GM12891 (cell line): ENCODE data around the gene METAP1.
A peak's percentile ranks its signal among the peaks of the same experiment; 100 is the strongest.
"Not testable (repeated sequence)": the region's sequence is repeated elsewhere in the genome, so short reads cannot be mapped to it uniquely, and the experiment has no call there.

ENCODE experiments used
- DNase-seq: peaks from one replicate; pipeline ENCODE4 v3.0.0; 2011; ENCODE audit warnings: low spot score; ENCODE audit not compliant: insufficient read length
- FAIRE-seq: peaks from 2 replicates; lab custom pipeline; 2011; peaks lifted over from hg19 to GRCh38; lab: Jason Lieb, UNC
- PAX5 ChIP-seq: IDR thresholded peaks from 2 replicates; pipeline ENCODE4 v1.6.1; 2011; ENCODE audit warnings: low read length, moderate library complexity, mild to moderate bottlenecking; ENCODE audit not compliant: insufficient read depth, severe bottlenecking
- POLR2A ChIP-seq: IDR thresholded peaks from 2 replicates; pipeline ENCODE4 v1.6.1; 2011; ENCODE audit warnings: low read depth, low read length, control low read depth
- POLR2AphosphoS5 ChIP-seq: IDR thresholded peaks from 2 replicates; pipeline ENCODE4 v1.6.1; 2011; ENCODE audit warnings: low read depth, low read length, control low read depth
- POU2F2 ChIP-seq: IDR thresholded peaks from 2 replicates; pipeline ENCODE4 v1.6.1; 2011; ENCODE audit warnings: low read depth, mild to moderate bottlenecking, control low read depth, low read length, moderate library complexity
- SPI1 ChIP-seq: IDR thresholded peaks from 2 replicates; pipeline ENCODE4 v1.6.1; 2011; ENCODE audit warnings: low read depth, low read length, control low read depth
- TAF1 ChIP-seq: IDR thresholded peaks from 2 replicates; pipeline ENCODE4 v1.6.1; 2011; ENCODE audit warnings: low read depth, low read length, control low read depth

Gene METAP1

GRCh38 chr4:99047710-99048109 lies 52.2 kb downstream of the METAP1 start:
- FAIRE-seq (no peak), DNase-seq (no peak)
- TF ChIP-seq PAX5 = no peak
- no peak for TF ChIP-seq POLR2A
- TF ChIP-seq TAF1 = no peak
- no peak for TF ChIP-seq POU2F2
- no peak for TF ChIP-seq POLR2AphosphoS5
- no peak for TF ChIP-seq SPI1

- TF ChIP-seq PAX5 (no peak), SPI1 (no peak), POLR2AphosphoS5 (no peak), POU2F2 (no peak), POLR2A (no peak), TAF1 (no peak)
- FAIRE-seq (peak; percentile 9), DNase-seq (no peak)
Observed at GRCh38 chr4:99052902-99053301, 57.4 kb downstream of the METAP1 start.

- TF ChIP-seq POLR2AphosphoS5 = no peak
- TF ChIP-seq POLR2A = no peak
- TF ChIP-seq PAX5 = no peak
- TF ChIP-seq POU2F2 = no peak
- no peak for TF ChIP-seq TAF1
- TF ChIP-seq SPI1 = no peak
- no peak for FAIRE-seq
- no peak for DNase-seq
Observed at GRCh38 chr4:99054428-99054994, 59.0 kb downstream of the METAP1 start.

- no peak for FAIRE-seq
- TF ChIP-seq POLR2AphosphoS5 (no peak), SPI1 (no peak), POU2F2 (no peak), PAX5 (no peak), POLR2A (no peak), TAF1 (no peak)
Observed at GRCh38 chr4:99058228-99058627, 62.7 kb downstream of the METAP1 start.

DNA sequence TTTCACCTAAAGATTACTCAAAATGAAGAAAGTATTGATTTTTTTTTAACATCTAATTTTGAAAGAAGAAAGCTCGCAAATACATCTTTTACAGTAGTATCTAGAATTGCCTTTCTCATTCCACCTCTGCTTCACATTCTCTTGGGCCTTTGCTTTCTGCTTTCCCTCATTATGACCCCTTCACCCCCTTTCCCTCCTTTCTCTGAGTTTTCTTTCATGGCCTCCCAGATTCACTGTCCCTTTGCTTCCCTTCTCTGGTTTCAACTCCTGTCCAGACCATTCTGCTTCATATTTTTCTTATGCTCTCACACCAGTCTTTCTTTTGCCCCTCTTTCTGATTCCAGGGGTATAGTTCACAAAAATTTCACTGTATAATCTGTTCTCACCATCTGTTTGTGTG lies 64.0 kb downstream of the METAP1 start:
- TF ChIP-seq POLR2AphosphoS5 (no peak), PAX5 (no peak), POLR2A (no peak), POU2F2 (no peak), TAF1 (no peak), SPI1 (no peak)
- FAIRE-seq = no peak
- DNase-seq = no peak

More at GRCh38 chr4:99058228-99058627, 62.7 kb downstream of the METAP1 start:
- no peak for DNase-seq

GRCh38 chr4:99061048-99061700 lies 65.7 kb downstream of the METAP1 start:
- TF ChIP-seq POLR2A (no peak), TAF1 (no peak), SPI1 (no peak), PAX5 (no peak), POU2F2 (no peak), POLR2AphosphoS5 (no peak)
- no peak for FAIRE-seq
- DNase-seq = no peak

DNA sequence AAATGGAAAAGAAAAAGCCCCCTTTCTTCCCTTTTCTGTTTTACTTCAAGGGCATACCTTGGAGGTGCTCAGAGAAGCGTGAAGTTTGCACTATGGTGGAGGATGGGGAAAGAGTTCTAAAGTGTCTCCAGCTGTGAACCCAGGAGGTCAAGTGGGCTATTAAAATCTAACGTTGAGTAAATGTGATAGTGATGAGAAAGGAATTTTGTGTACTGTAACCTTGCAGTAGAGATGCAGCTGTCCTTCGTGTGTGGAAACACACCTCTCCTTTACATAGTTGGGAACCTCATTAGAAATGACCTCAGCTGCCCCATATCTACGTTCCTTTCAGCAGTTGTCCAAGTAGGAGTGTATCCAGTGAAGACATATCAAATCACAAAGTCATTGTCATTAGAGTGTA lies 66.6 kb downstream of the METAP1 start:
- FAIRE-seq = peak; percentile 59
- DNase-seq = no peak
- TF ChIP-seq POLR2A = no peak
- TF ChIP-seq POLR2AphosphoS5 = no peak
- TF ChIP-seq PAX5 = peak; percentile 73

- not testable (repeated sequence) for FAIRE-seq, DNase-seq
Observed at GRCh38 chr4:99065521-99065920, 70.0 kb downstream of the METAP1 start.

DNA sequence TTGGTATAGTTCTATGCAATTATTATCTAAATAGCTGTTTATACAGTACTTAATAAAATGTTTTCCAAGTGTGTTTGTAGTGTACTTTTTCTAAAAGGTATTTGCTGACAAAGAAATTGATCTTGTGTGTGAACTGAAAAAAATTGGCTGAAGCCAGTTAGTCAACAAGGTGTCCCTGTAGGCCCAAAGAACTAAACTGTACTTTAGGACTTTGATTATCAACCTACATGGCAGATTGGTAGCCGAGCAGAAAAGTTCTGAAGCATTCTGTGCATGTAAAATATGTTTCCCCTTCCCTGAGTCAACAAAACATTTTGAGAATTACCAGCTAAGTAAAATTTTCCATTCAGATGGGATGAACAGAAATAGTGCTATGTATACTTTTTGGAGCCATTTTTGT lies 72.1 kb downstream of the METAP1 start:
- TF ChIP-seq PAX5 (no peak), POLR2A (no peak), POU2F2 (no peak), POLR2AphosphoS5 (no peak), TAF1 (no peak), SPI1 (no peak)
- DNase-seq (no peak), FAIRE-seq (no peak)

DNA sequence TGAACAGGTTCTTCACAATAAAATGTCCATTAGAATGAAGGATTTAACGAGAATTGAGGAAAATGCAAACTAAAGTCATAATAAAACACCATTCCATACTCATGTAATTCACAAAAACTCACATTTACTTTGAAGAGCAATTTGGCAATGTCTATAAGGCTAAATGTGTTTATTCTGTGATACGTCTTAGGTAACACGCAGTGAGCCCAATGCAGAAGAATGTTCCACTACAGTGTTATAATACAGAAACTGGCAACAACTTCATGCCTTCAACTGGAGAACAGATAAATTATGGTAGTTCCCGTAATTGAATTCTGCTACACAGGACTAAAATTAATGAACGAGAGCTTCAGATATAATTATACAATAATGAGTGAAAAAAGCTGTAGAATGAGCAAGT lies 75.6 kb downstream of the METAP1 start:
- TF ChIP-seq POU2F2 (no peak), POLR2AphosphoS5 (no peak), SPI1 (no peak), PAX5 (no peak)
- no peak for DNase-seq
- peak; percentile 16 for FAIRE-seq
